GM12878 (cell line): ENCODE measurements around the gene TRAF3. TPM values are rescaled to one million over a fixed set of nuclear protein-coding genes. Genes with fewer than 3 reads are reported as not detected.

Experiments
- ATAC-seq: fragments of 200-7000 bp; cut with Tn5 transposase; 3 replicates; pipeline ENCODE4 v1.9.1; 2020; ENCODE audit warnings: mild to moderate bottlenecking, moderate library complexity
- BruUV-seq: library from RNA; stranded (reverse); fragments of 400-500 nt; replicated peaks from 2 replicates; lab custom pipeline; 2021; lab: Mats Ljungman, UMichigan
- CTCF ChIA-PET: fragments of 300-600 bp; sonication (Branson Sonifier 250); formaldehyde crosslinking; extraction: SDS; loops from one replicate; lab custom pipeline; 2021; ENCODE audit warnings: inconsistent platforms; lab: Yijun Ruan, JAX
- POLR2A ChIA-PET: fragments of 350-600 bp; formaldehyde crosslinking; extraction: SDS; loops from one replicate; lab custom pipeline; 2021; ENCODE audit warnings: inconsistent platforms; lab: Charles Lee
- RAD21 ChIA-PET: fragments of 300-600 bp; sonication (Branson Sonifier 250); formaldehyde crosslinking; loops from one replicate; lab custom pipeline; 2023; ENCODE audit warnings: antibody characterized with exemption; ENCODE audit not compliant: unreplicated experiment; lab: Charles Lee
- SMC1A ChIA-PET: fragments of 300-600 bp; sonication (Branson Sonifier 250); formaldehyde crosslinking; loops from one replicate; lab custom pipeline; 2023; ENCODE audit not compliant: unreplicated experiment, uncharacterized antibody; lab: Charles Lee
- DNase-seq: peaks from one replicate; pipeline ENCODE4 v3.0.0-alpha.2; 2011; ENCODE audit warnings: low read depth, low spot score
- FAIRE-seq: peaks from 3 replicates; lab custom pipeline; 2011; peaks lifted over from hg19 to GRCh38; lab: Jason Lieb, UNC
- H2AFZ ChIP-seq: 2 replicates; pipeline ENCODE4 v1.6.0; 2011; ENCODE audit warnings: low read depth, low read length, control low read depth; ENCODE audit not compliant: control insufficient read depth
- H3K27ac ChIP-seq: 2 replicates; pipeline ENCODE4 v1.5.1; 2011; ENCODE audit warnings: control low read depth; ENCODE audit not compliant: control insufficient read depth, insufficient read depth
- H3K27me3 ChIP-seq, 2 experiments: replicated peaks in 1 of 2; 2 replicates each; pipeline versions ENCODE4 v1.6.0 to v1.6.1; 2011; ENCODE audit warnings: low read length in 1 of 2; ENCODE audit not compliant: control insufficient read depth in 2 of 2, insufficient read depth in 2 of 2
- H3K36me3 ChIP-seq, 2 experiments: 2 replicates each; pipeline ENCODE4 v1.5.1; 2011; ENCODE audit warnings: low read length in 1 of 2; ENCODE audit not compliant: control insufficient read depth in 2 of 2, insufficient read depth in 2 of 2
- H3K4me1 ChIP-seq: 2 replicates; pipeline ENCODE4 v1.6.1; 2011; ENCODE audit warnings: mild to moderate bottlenecking, low read length, moderate library complexity, mixed read lengths; ENCODE audit not compliant: control insufficient read depth, insufficient read depth
- H3K4me2 ChIP-seq: 2 replicates; pipeline ENCODE4 v1.6.0; 2011; ENCODE audit warnings: control low read depth; ENCODE audit not compliant: control insufficient read depth, insufficient read depth
- H3K4me3 ChIP-seq: fragments of 200-600 bp; sonication (generic); 2 replicates; pipeline ENCODE4 v1.5.1; 2016
- H3K79me2 ChIP-seq: 2 replicates; pipeline ENCODE4 v1.6.0; 2011; ENCODE audit warnings: low read length; ENCODE audit not compliant: control insufficient read depth, insufficient read depth
- H3K9ac ChIP-seq: 2 replicates; pipeline ENCODE4 v1.8.0; 2011; ENCODE audit warnings: low read length, control low read depth, mixed read lengths; ENCODE audit not compliant: control insufficient read depth, insufficient read depth
- H3K9me3 ChIP-seq: replicated peaks from 3 replicates; pipeline ENCODE4 v1.5.1; 2011; ENCODE audit warnings: mild to moderate bottlenecking, low read length; ENCODE audit not compliant: control insufficient read depth, insufficient read depth
- H4K20me1 ChIP-seq: 2 replicates; pipeline ENCODE4 v1.6.0; 2011; ENCODE audit not compliant: control insufficient read depth, insufficient read depth
- BCL11A ChIP-seq: IDR thresholded peaks from 2 replicates; pipeline ENCODE4 v1.6.1; 2011; ENCODE audit warnings: low read depth, low read length
- ETV6 ChIP-seq, 2 experiments: fragments of 450-650 bp in 1 of 2; IDR thresholded peaks in 1 of 2; conservative IDR thresholded peaks in 1 of 2; 2 replicates each; pipeline ENCODE4 v1.6.1; 2014; ENCODE audit warnings: antibody characterized with exemption in 1 of 2, borderline replicate concordance in 1 of 2, low read depth in 1 of 2, mild to moderate bottlenecking in 1 of 2, moderate library complexity in 1 of 2
- GATAD2B ChIP-seq: fragments of 450-650 bp; conservative IDR thresholded peaks from 2 replicates; pipeline ENCODE4 v1.6.1; 2017; ENCODE audit warnings: low read depth, mild to moderate bottlenecking, moderate library complexity
- MXI1 ChIP-seq: fragments of 150-350 bp; IDR thresholded peaks from 2 replicates; pipeline ENCODE4 v1.6.1; 2011; ENCODE audit warnings: low read depth, mild to moderate bottlenecking, inconsistent platforms, low read length, improper control_type of control experiment
- NBN ChIP-seq: fragments of 450-650 bp; IDR thresholded peaks from 2 replicates; pipeline ENCODE4 v1.6.1; 2016
- POLR2AphosphoS5 ChIP-seq: IDR thresholded peaks from 2 replicates; pipeline ENCODE4 v1.6.1; 2011; ENCODE audit warnings: mild to moderate bottlenecking, low read length, inconsistent platforms
- SP1 ChIP-seq: IDR thresholded peaks from one replicate; pipeline ENCODE4 v1.6.1; 2011; ENCODE audit warnings: low read depth, low read length
- TARDBP ChIP-seq: IDR thresholded peaks from 2 replicates; pipeline ENCODE4 v1.6.1; 2016; ENCODE audit warnings: borderline replicate concordance
- YY1 ChIP-seq: IDR thresholded peaks from 2 replicates; pipeline ENCODE4 v1.6.1; 2011; ENCODE audit warnings: low read depth, mild to moderate bottlenecking, low read length
- ZNF622 ChIP-seq: fragments of 450-650 bp; IDR thresholded peaks from 2 replicates; pipeline ENCODE4 v1.6.1; 2017; ENCODE audit warnings: mild to moderate bottlenecking, inconsistent platforms
- WGBS: methylation state at CpG from one replicate; pipeline ENCODE4 v1.1.6; 2016; ENCODE audit warnings: low lambda C conversion rate; ENCODE audit not compliant: insufficient replicate concordance, insufficient coverage; ENCODE audit errors: missing lambda C conversion rate; 5-methylcytosine and 5-hydroxymethylcytosine counted together
- in situ Hi-C: fragments of 300-500 bp; cut with MboI; formaldehyde crosslinking; loops from 9 replicates; pipeline ENCODE4 v1.14.3; 2018; ENCODE audit warnings: mixed read lengths
- intact Hi-C: fragments of 100-400 bp; cut with micrococcal nuclease; formaldehyde crosslinking; loops from one replicate; pipeline ENCODE4 v1.14.2; 2022; ENCODE audit not compliant: unreplicated experiment
- polyA plus RNA-seq, 11 experiments: library from polyadenylated mRNA; depleted of rRNA in 4 of 11; unstranded in 6 of 11; stranded (reverse) in 5 of 11; fragments of >200 nt; fragmentation: Nextera tagmentation in 4 of 11; fragmentation: Illumina TruSeq in 1 of 11; extraction: Ambion mirVana in 4 of 11; extraction: Trizol in 1 of 11; gene quantifications; 1 replicate in 1 of 11; 2 replicates in 10 of 11; pipeline versions ENCODE4 v1.2.1 to v1.2.3, GENCODE V29; 2011 to 2016; ENCODE audit warnings: inconsistent platforms in 2 of 11, missing spikeins in 2 of 11, low read depth in 1 of 11
- total RNA-seq, 4 experiments: library from RNA; depleted of rRNA in 3 of 4; stranded (reverse); fragments of >200 nt in 3 of 4; fragmentation: Illumina TruSeq in 1 of 4; extraction: Trizol in 1 of 4; gene quantifications; 2 replicates each; pipeline versions ENCODE4 v1.2.1 to v1.2.3, GENCODE V29; 2013 to 2021
- TF ChIP-seq, protein P1 (sequence below): fragments of 450-650 bp; IDR thresholded peaks from 2 replicates; pipeline ENCODE4 v1.6.1; 2017; ENCODE audit warnings: mild to moderate bottlenecking, moderate library complexity
- TF ChIP-seq, protein P2 (sequence below): IDR thresholded peaks from 2 replicates; pipeline ENCODE4 v1.6.1; 2012; ENCODE audit warnings: low read depth, low read length, improper control_type of control experiment
- TF ChIP-seq, protein P3 (sequence below): fragments of 450-650 bp; IDR thresholded peaks from 2 replicates; pipeline ENCODE4 v1.6.1; 2017; ENCODE audit warnings: mild to moderate bottlenecking

TRAF3 gene
- total and polyA plus RNA-seq, 10 of the 15 experiments (the other 5 are each of a cell fraction or from before 2014, with no cell fraction given), result 3.0 to 70.1 (median 36.5) TPM

DNA sequence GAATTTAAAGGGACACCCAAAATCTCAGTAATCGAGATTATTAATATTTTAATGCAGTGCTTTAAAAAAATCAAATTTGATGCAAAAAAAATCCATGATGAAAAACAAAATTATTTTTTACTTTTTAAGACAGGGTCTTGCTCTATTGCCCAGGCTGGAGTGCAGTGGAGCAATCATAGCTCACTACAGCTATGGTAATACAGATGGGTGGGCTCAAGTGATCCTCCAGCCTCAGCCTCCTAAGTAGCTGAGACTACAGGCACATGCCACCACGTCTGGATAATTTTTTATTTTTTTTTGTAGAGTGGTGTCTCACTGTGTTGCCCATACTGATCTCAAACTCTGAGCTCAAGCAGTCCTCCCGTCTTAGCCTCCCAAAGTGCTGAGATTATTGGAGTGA is 62.9 kb downstream of the TRAF3 start (continued):
- TF ChIP-seq, protein P1, sequence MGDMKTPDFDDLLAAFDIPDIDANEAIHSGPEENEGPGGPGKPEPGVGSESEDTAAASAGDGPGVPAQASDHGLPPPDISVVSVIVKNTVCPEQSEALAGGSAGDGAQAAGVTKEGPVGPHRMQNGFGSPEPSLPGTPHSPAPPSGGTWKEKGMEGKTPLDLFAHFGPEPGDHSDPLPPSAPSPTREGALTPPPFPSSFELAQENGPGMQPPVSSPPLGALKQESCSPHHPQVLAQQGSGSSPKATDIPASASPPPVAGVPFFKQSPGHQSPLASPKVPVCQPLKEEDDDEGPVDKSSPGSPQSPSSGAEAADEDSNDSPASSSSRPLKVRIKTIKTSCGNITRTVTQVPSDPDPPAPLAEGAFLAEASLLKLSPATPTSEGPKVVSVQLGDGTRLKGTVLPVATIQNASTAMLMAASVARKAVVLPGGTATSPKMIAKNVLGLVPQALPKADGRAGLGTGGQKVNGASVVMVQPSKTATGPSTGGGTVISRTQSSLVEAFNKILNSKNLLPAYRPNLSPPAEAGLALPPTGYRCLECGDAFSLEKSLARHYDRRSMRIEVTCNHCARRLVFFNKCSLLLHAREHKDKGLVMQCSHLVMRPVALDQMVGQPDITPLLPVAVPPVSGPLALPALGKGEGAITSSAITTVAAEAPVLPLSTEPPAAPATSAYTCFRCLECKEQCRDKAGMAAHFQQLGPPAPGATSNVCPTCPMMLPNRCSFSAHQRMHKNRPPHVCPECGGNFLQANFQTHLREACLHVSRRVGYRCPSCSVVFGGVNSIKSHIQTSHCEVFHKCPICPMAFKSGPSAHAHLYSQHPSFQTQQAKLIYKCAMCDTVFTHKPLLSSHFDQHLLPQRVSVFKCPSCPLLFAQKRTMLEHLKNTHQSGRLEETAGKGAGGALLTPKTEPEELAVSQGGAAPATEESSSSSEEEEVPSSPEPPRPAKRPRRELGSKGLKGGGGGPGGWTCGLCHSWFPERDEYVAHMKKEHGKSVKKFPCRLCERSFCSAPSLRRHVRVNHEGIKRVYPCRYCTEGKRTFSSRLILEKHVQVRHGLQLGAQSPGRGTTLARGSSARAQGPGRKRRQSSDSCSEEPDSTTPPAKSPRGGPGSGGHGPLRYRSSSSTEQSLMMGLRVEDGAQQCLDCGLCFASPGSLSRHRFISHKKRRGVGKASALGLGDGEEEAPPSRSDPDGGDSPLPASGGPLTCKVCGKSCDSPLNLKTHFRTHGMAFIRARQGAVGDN, result no peak
- TF ChIP-seq ZNF622 (no peak), ETV6 (conservative IDR thresholded peaks at IDR 0.05 in 1 of 2, IDR thresholded peaks at IDR 0.05 in 1 of 2; ENCODE audit: borderline replicate concordance in 1 of 2, low read depth in 1 of 2) (no peak), TARDBP (no peak), MXI1 (no peak), SP1 (no peak)

DNA sequence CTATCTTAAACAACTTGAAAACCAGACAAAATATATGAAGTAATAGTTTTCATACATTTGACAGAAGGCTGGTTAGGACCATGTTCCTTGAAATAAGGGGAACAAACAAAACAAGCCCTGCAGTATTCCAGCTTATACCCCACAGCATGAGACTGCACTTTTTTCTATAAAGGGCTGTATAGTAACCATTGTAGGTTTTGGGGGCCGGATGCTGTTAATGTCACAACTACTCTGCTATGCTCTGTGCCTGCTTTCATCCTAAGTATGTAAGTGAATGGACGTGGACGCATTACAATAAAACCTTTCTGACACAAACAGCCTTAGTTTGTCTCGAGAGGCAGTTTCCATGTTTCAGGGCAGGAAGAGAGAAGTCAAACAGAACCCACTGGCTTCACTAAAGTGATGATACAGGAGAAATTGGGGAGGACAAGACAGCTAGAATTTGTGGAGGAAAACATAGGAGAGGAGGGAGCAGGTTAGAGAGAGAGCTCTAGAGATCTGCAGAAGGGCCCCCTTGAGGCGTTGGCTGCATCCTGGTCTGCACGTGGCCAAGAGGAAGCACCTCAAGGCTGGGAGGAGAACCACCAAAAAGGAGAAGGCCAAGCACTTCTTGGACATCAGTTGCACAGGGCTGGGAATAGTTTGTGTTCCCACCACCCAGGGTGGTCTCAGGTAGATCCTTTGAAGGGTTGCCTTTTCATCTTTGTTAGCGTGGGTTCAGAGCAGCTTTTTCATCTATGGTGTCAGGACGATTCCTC is 63.7 kb downstream of the TRAF3 start:
- POLR2A ChIA-PET, result interaction anchor here (0.6 to 1.3 kb wide), 2 partner anchors 9 to 40 kb away, joined by 3 read pairs; no protein-coding TSS in a partner anchor
- 81% methylated on average over 8 of the region's 8 CpGs for WGBS
- RAD21 ChIA-PET, result interaction anchor here (2.2 kb wide), 1 partner anchor 56 kb away, joined by 5 read pairs; no protein-coding TSS in a partner anchor
- Histone ChIP-seq H3K4me3 (no peak overlapping the region), H3K79me2 (peaks cover 61% of the 10 kb centered on the region), H3K27ac (no peak overlapping the region), H3K27me3 (no peaks in the 10 kb centered on the region), H2AFZ (no peak overlapping the region), H3K4me1 (no peaks in the 10 kb centered on the region), H3K9me3 (no peaks in the 10 kb centered on the region), H3K36me3 (peaks cover 5 to 16% of the 10 kb centered on the region in 2 experiments; a peak in 3 of 4 replicates), H3K4me2 (no peak overlapping the region), H4K20me1 (no peaks in the 10 kb centered on the region; the same call in 1 of the 2 replicates), H3K9ac (no peak overlapping the region)
- ATAC-seq (no peak), DNase-seq (no peak), FAIRE-seq (no peak)
- intact Hi-C loops (no loop called here), in situ Hi-C loops (no loop called here)
- SMC1A ChIA-PET, result interaction anchor here (1.0 to 1.2 kb wide), 3 partner anchors 12 to 316 kb away, joined by 3 to 6 read pairs (median 3); no protein-coding TSS in a partner anchor
- CTCF ChIA-PET, result interaction anchor here (0.9 to 1.3 kb wide), 2 partner anchors 55 to 58 kb away, joined by 3 to 4 read pairs; no protein-coding TSS in a partner anchor
- no TSS peak for BruUV-seq
- TF ChIP-seq NBN, result no peak
- TF ChIP-seq, protein P2, sequence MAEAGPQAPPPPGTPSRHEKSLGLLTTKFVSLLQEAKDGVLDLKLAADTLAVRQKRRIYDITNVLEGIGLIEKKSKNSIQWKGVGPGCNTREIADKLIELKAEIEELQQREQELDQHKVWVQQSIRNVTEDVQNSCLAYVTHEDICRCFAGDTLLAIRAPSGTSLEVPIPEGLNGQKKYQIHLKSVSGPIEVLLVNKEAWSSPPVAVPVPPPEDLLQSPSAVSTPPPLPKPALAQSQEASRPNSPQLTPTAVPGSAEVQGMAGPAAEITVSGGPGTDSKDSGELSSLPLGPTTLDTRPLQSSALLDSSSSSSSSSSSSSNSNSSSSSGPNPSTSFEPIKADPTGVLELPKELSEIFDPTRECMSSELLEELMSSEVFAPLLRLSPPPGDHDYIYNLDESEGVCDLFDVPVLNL, result no peak
- TF ChIP-seq, protein P3, sequence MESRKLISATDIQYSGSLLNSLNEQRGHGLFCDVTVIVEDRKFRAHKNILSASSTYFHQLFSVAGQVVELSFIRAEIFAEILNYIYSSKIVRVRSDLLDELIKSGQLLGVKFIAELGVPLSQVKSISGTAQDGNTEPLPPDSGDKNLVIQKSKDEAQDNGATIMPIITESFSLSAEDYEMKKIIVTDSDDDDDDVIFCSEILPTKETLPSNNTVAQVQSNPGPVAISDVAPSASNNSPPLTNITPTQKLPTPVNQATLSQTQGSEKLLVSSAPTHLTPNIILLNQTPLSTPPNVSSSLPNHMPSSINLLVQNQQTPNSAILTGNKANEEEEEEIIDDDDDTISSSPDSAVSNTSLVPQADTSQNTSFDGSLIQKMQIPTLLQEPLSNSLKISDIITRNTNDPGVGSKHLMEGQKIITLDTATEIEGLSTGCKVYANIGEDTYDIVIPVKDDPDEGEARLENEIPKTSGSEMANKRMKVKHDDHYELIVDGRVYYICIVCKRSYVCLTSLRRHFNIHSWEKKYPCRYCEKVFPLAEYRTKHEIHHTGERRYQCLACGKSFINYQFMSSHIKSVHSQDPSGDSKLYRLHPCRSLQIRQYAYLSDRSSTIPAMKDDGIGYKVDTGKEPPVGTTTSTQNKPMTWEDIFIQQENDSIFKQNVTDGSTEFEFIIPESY, result no peak
- TF ChIP-seq POLR2AphosphoS5, result peak; percentile 37; the same call in 1 of the 2 replicates
- no peak for TF ChIP-seq YY1
- no peak for TF ChIP-seq GATAD2B
- no peak for TF ChIP-seq BCL11A
